Keratinocyte (primary cell): ENCODE data around the gene SLC39A13.

Source experiments
- CTCF ChIP-seq, 3 experiments: IDR thresholded peaks in 1 of 3; conservative IDR thresholded peaks in 1 of 3; optimal IDR thresholded peaks in 1 of 3; 2 replicates in 2 of 3; 3 replicates in 1 of 3; pipeline versions ENCODE3 to v1.5.1; 2011; ENCODE audit warnings: low read length in 3 of 3, mild to moderate bottlenecking in 3 of 3, moderate library complexity in 2 of 3, control low read depth in 1 of 3, inconsistent platforms in 1 of 3; ENCODE audit not compliant: insufficient read depth in 2 of 3; ENCODE audit errors: extremely low read depth in 1 of 3
- EZH2 ChIP-seq: IDR thresholded peaks from one replicate; pipeline ENCODE4 v1.6.1; 2012; ENCODE audit warnings: inconsistent platforms, mild to moderate bottlenecking, low read length, moderate library complexity

DNA sequence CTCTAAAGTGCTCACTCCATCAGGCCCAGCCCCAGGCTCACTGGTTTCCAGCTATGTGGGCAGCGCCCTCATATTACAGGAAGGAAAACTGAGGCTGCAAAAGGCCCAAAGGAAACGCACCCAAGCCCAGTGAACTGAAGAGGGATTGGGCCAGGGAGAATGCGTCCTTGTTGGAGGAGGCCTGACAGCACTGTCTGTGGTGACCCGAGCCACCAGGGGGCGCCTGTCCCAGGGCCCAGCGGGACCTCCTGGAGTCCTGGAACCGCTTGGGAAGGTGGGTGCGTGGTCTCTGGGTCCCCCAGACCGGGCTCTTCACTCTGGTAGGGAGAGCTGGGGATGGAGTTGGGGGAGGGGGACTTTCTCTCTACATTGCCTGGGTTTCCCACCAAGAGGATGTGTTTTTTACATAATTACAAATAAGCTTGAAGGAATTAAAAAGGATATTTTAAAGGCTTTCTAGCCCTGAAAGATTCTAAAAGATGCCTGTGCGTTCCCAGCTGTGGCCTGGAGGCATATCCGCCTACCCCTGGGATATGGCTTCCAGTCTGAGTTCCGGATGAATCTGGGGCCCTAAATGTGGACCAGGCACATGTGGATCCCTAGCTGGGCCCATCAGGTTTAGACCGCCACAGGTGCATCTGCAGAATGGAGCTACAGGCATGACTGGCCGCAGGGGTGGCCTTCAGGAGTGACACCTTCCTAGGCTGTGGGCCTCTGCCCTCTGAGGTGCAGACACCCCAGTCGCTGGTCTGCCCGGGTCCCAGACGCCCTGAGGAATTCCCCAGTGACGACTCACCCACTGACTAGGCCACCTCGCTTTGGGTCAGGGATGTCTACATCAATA, 34.3 kb upstream of the SLC39A13 start:
- TF ChIP-seq CTCF (optimal IDR thresholded peaks at IDR 0.05 in 1 of 3, IDR thresholded peaks at IDR 0.05 in 1 of 3, conservative IDR thresholded peaks at IDR 0.05 in 1 of 3; ENCODE audit: extremely low read depth in 1 of 3, insufficient read depth in 2 of 3, low read length in 3 of 3) (peak; percentile 92 to 97 (median 94)), EZH2 (no peak)
